Head of caudate nucleus (tissue), 42 donors: ENCODE measurements around the gene ITGA5.

Experiments used
- DNase-seq, 42 donors: peaks; one replicate each; pipeline versions ENCODE4 v3.0.0 to v3.0.0-alpha.2; 2020 to 2021; ENCODE audit warnings: mixed read lengths in 7 of 42
- intact Hi-C: fragments of 100-400 bp; cut with DNase I; formaldehyde crosslinking; loops from one replicate; pipeline ENCODE4 v1.15.0; 2022

The ITGA5 gene

GRCh38 chr12:54378796-54379397 lies 40.2 kb downstream of the ITGA5 start:
- intact Hi-C loops, result no loop called here

GRCh38 chr12:54377797-54378515 lies 41.1 kb downstream of the ITGA5 start:
- intact Hi-C loops, result no loop called here
- no peak for DNase-seq

More at GRCh38 chr12:54378796-54379397, 40.2 kb downstream of the ITGA5 start:
- DNase-seq, result peak in 32 of 42 donors; percentile 44 to 80 (median 64)

- intact Hi-C loops, result no loop called here
- no peak for DNase-seq
These were observed 42.1 kb downstream of the ITGA5 start for GRCh38 chr12:54377007-54377406.

- intact Hi-C loops, result no loop called here
- DNase-seq, result peak in 1 of 42 donors; percentile 20
These were observed 42.5 kb downstream of the ITGA5 start for GRCh38 chr12:54376596-54376995.

- intact Hi-C loops, result no loop called here
- DNase-seq, result no peak
These were observed 43.8 kb downstream of the ITGA5 start for GRCh38 chr12:54375259-54375579.

- intact Hi-C loops, result no loop called here
- peak in 1 of 42 donors; percentile 30 for DNase-seq
These were observed 44.4 kb downstream of the ITGA5 start for GRCh38 chr12:54374562-54375258.

- intact Hi-C loops, result no loop called here
- peak in 1 of 42 donors; percentile 24 for DNase-seq
These were observed 45.2 kb downstream of the ITGA5 start for GRCh38 chr12:54373649-54374561.

GRCh38 chr12:54372113-54372806 lies 46.8 kb downstream of the ITGA5 start:
- no peak for DNase-seq
- intact Hi-C loops, result no loop called here

- DNase-seq, result peak in 4 of 42 donors; percentile 40 to 65 (median 58)
- intact Hi-C loops, result no loop called here
These were observed 47.5 kb downstream of the ITGA5 start for GRCh38 chr12:54371328-54372112.

GRCh38 chr12:54370171-54370730 lies 48.8 kb downstream of the ITGA5 start:
- intact Hi-C loops, result no loop called here
- DNase-seq, result peak in 40 of 42 donors; percentile 39 to 89 (median 74)

- intact Hi-C loops, result loop anchor here (5.0 kb wide), 1 partner anchor 152 kb away; no protein-coding TSS in a partner anchor
- DNase-seq, result no peak
These were observed 49.4 kb downstream of the ITGA5 start for GRCh38 chr12:54369597-54370131.

- peak; percentile 86 to 97 (median 94) for DNase-seq
- intact Hi-C loops, result loop anchor here (5.0 kb wide), 1 partner anchor 152 kb away; no protein-coding TSS in a partner anchor
These were observed 50.1 kb downstream of the ITGA5 start for GRCh38 chr12:54368709-54369596.

GRCh38 chr12:54368025-54368708 lies 50.9 kb downstream of the ITGA5 start:
- intact Hi-C loops, result loop anchor here (5.0 kb wide), 1 partner anchor 151 kb away; no protein-coding TSS in a partner anchor

GRCh38 chr12:54364413-54364812 lies 54.7 kb downstream of the ITGA5 start, which contains the start of gene GPR84:
Gene GPR84, minus strand, starts transcription at chr12:54364486. Its CDS starts 635 bp downstream, at chr12:54363851.
- DNase-seq, result peak in 1 of 42 donors; percentile 30
- intact Hi-C loops, result no loop called here

More at GRCh38 chr12:54368025-54368708, 50.9 kb downstream of the ITGA5 start:
- no peak for DNase-seq

GRCh38 chr12:54363618-54364017 lies 55.4 kb downstream of the ITGA5 start:
- intact Hi-C loops, result no loop called here
- DNase-seq, result no peak
